Measurements from ENCODE around the gene ST6GALNAC4.
A peak's percentile ranks its signal among the peaks of the same experiment; 100 is the strongest.

ST6GALNAC4 gene

GRCh38 chr9:127943011-127943662, 26.3 kb upstream of the ST6GALNAC4 start:
- in situ Hi-C loops (cut with HindIII; ENCODE audit: low sequenced_read_pairs): no loop called here
- no peak for TF ChIP-seq CTCF (IDR thresholded peaks at IDR 0.05; ENCODE audit: low read depth, low read length)
- no peak for DNase-seq (ENCODE audit: low read depth, low spot score)
- H3K4me3 ChIP-seq (ENCODE audit: low read depth, low read length): no peak overlapping the region

- in situ Hi-C loops (cut with HindIII; ENCODE audit: low sequenced_read_pairs): no loop called here
Measured at GRCh38 chr9:127942216-127943010, 25.6 kb upstream of the ST6GALNAC4 start.

GRCh38 chr9:127941961-127942215, 25.0 kb upstream of the ST6GALNAC4 start:
- H3K4me3 ChIP-seq (ENCODE audit: low read depth, low read length): no peak overlapping the region
- TF ChIP-seq CTCF (IDR thresholded peaks at IDR 0.05; ENCODE audit: low read depth, low read length): no peak
- in situ Hi-C loops (cut with HindIII; ENCODE audit: low sequenced_read_pairs): no loop called here
- no peak for DNase-seq (ENCODE audit: low read depth, low spot score)

More at GRCh38 chr9:127942216-127943010, 25.6 kb upstream of the ST6GALNAC4 start:
- TF ChIP-seq CTCF (IDR thresholded peaks at IDR 0.05; ENCODE audit: low read depth, low read length): peak; percentile 91
- DNase-seq (ENCODE audit: low read depth, low spot score): peak; percentile 71
- no peak overlapping the region for H3K4me3 ChIP-seq (ENCODE audit: low read depth, low read length)

GRCh38 chr9:127941062-127941960, 24.5 kb upstream of the ST6GALNAC4 start:
- in situ Hi-C loops (cut with HindIII; ENCODE audit: low sequenced_read_pairs): no loop called here
- H3K4me3 ChIP-seq (ENCODE audit: low read depth, low read length): no peak overlapping the region
- no peak for TF ChIP-seq CTCF (IDR thresholded peaks at IDR 0.05; ENCODE audit: low read depth, low read length)
- no peak for DNase-seq (ENCODE audit: low read depth, low spot score)

- no peak for DNase-seq (ENCODE audit: low read depth, low spot score)
- no peak overlapping the region for H3K4me3 ChIP-seq (ENCODE audit: low read depth, low read length)
- no peak for TF ChIP-seq CTCF (IDR thresholded peaks at IDR 0.05; ENCODE audit: low read depth, low read length)
- in situ Hi-C loops (cut with HindIII; ENCODE audit: low sequenced_read_pairs): no loop called here
Measured at GRCh38 chr9:127940593-127940992, 23.8 kb upstream of the ST6GALNAC4 start.

- H3K4me3 ChIP-seq (ENCODE audit: low read depth, low read length): peak overlapping the region; percentile 68
- in situ Hi-C loops (cut with HindIII; ENCODE audit: low sequenced_read_pairs): no loop called here
- no peak for TF ChIP-seq CTCF (IDR thresholded peaks at IDR 0.05; ENCODE audit: low read depth, low read length)
- no peak for DNase-seq (ENCODE audit: low read depth, low spot score)
Measured at GRCh38 chr9:127938298-127938690, 21.5 kb upstream of the ST6GALNAC4 start.

All from astrocyte of the spinal cord (primary cell).